NK-92 (cell line): ENCODE data around the gene SEMA4A.
"Not testable (repeated sequence)": the region's sequence is repeated elsewhere in the genome, so short reads cannot be mapped to it uniquely, and the experiment has no call there.

ENCODE experiments used
- DNase-seq: peaks from one replicate; lab custom pipeline; 2025; ENCODE audit not compliant: unreplicated experiment; lab: John Stamatoyannopoulos, UW

The SEMA4A gene

GRCh38 chr1:156118177-156118868 lies 35.1 kb upstream of the SEMA4A start:
- DNase-seq, result no peak

DNA sequence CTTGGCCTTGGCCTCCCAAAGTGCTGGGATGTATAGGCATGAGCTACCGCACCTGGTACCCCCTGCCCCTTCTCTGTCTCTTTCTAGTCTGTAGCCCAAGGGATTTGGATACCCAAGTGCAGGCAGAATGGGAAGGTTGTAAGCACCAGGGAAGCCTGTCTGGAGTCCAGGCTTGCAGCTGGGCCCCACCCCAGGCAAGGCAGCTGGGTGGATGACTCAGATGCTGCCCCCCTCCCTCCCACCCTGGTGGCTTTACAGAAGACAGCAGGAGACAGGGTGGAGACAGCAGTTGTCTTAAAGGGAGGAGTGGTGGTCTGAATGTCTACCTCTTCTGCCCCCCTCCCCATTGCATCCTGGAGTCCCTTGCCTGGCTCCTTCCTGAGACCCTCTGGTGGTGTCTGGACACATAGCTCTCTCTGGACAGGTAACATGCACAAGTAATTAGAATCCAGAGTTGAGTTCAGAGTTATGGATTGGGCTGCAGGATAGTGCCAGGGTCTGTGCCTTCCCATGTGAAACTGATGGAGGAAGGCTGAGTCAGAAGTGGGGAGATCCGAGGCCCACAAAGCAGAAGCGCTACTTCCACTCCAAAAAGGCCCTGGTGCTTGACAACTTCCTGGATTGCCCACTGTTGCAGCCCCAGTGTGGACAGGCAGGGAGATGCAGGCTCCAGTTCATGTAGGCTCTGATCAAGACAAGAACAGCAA lies 33.7 kb upstream of the SEMA4A start:
- DNase-seq, result no peak

GRCh38 chr1:156120318-156120717 lies 33.1 kb upstream of the SEMA4A start:
- no peak for DNase-seq

DNA sequence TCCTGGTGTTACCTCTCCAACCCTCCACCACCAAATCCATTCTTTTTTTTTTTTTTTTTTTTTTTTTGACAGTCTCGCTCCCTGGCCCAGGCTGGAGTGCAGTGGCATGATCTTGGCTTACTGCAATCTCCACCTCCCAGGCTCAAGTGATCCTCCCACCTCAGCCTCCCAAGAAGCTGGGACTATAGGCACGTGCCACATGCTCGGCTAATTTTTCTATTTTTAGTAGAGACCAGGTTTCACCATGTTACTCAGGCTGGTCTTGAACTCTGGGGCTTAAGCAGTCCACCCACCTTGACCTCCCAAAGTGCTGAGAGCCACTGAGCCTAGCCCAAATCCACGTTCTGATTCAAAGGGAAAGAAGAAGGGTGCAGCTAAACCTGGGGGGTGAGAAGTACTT lies 32.4 kb upstream of the SEMA4A start:
- not testable (repeated sequence) for DNase-seq

GRCh38 chr1:156121457-156121856 lies 31.9 kb upstream of the SEMA4A start:
- no peak for DNase-seq

- no peak for DNase-seq
Measured at GRCh38 chr1:156122086-156122485, 31.3 kb upstream of the SEMA4A start.

- DNase-seq, result no peak
Measured at GRCh38 chr1:156122519-156123355, 30.6 kb upstream of the SEMA4A start.

- DNase-seq, result no peak
Measured at GRCh38 chr1:156123356-156124196, 29.8 kb upstream of the SEMA4A start.

- DNase-seq, result no peak
Measured at GRCh38 chr1:156124557-156125483, 28.6 kb upstream of the SEMA4A start.

DNA sequence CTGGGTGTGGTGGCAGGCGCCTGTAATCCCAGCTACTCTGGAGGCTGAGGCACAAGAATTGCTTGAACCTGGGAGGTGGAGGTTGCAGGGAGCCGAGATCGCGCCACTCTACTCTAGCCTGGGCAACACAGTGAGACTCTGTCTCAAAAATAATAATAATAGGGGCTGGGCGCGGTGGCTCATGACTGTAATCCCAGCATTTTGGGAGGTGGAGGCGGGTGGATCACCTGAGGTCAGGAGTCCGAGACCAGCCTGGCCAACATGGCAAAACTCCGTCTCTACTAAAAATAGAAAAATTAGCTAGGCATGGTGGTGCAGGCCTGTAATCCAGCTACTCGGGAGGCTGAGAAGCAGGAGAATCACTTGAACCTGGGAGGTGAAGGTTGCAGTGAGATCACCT lies 27.8 kb upstream of the SEMA4A start:
- not testable (repeated sequence) for DNase-seq

GRCh38 chr1:156126043-156126629 lies 27.2 kb upstream of the SEMA4A start:
- no peak for DNase-seq

DNA sequence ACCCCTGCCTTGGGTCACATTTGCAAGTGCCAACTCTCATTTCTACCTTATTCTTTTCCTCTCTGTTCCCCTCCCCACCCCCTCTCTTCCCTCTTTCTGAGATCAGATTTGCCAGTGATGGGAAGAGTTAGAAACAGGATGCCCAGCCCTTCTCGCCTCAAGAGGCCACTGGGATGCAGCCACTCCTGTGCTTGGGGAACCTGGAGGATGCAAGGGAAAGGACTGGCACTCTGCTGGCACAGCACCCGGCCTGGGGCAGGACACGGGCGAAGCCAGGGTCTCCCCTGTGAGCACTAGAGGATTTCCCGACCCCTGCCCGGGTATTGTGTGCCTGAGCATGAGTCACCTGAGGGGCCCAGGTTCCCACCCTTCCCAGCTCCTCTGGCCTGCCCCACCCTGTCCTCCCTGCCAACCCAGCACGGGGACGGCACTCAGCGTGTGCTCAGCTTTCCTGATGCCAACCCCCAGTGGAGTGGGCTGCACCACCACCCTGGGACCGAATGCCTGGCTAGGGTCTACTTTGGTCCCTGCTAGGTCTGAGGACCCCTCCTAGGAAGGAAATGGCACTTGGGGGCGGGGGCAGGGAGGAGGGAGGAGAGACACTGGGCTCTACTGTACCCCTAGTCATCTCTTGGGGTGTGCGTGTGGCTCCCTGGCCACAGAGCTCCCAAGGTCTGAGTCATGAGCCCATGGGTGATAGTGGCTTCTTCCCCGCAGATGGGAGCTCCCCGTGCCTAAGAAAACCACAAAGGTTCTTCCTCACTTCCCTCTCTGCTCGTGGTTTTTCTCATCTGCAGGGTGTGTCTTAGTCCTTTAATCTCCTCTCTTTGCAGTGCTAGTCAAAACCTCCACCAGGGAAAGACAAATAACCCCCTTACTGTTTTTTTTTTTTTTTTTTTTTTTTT lies 26.5 kb upstream of the SEMA4A start:
- DNase-seq, result no peak

- DNase-seq, result no peak
Measured at GRCh38 chr1:156128308-156128653, 25.1 kb upstream of the SEMA4A start.

GRCh38 chr1:156128654-156129597 lies 24.5 kb upstream of the SEMA4A start:
- DNase-seq, result no peak

- no peak for DNase-seq
Measured at GRCh38 chr1:156129687-156130577, 23.5 kb upstream of the SEMA4A start.

DNA sequence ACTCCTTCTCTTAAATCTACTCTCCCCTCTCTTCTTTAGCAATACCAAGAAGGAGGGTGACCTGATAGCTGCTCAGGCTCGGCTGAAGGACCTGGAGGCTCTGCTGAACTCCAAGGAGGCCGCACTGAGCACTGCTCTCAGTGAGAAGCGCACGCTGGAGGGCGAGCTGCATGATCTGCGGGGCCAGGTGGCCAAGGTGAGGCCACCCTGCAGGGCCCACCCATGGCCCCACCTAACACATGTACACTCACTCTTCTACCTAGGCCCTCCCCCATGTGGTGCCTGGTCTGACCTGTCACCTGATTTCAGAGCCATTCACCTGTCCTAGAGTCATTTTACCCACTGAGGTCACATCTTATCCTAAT lies 22.8 kb upstream of the SEMA4A start:
- DNase-seq, result no peak
